Brain microvascular endothelial cell (primary cell): ENCODE results near the gene WNK1.

Experiments
- DNase-seq: peaks from one replicate; pipeline ENCODE4 v3.0.0-alpha.2; 2020
- H3K27ac ChIP-seq: fragments of 250-450 bp; sonication (Bioruptor Pico); 2 replicates; pipeline ENCODE4 v1.5.1; 2020; ENCODE audit warnings: mild to moderate bottlenecking, moderate library complexity
- H3K27me3 ChIP-seq: fragments of 250-450 bp; sonication (Bioruptor Pico); replicated peaks from 2 replicates; pipeline ENCODE4 v1.5.1; 2020; ENCODE audit warnings: mild to moderate bottlenecking
- H3K36me3 ChIP-seq: fragments of 250-450 bp; sonication (Bioruptor Pico); replicated peaks from 2 replicates; pipeline ENCODE4 v1.5.1; 2020; ENCODE audit warnings: mild to moderate bottlenecking
- H3K4me3 ChIP-seq: 2 replicates; pipeline ENCODE4 v1.5.1; 2011; ENCODE audit warnings: low read depth, mild to moderate bottlenecking, control low read depth, low read length, moderate library complexity
- in situ Hi-C: cut with HindIII; loops from 2 replicates; pipeline ENCODE4 v1.10.0; 2017; ENCODE audit warnings: low sequenced_read_pairs, low pct_ligation_motif_present
- TF ChIP-seq, protein P1 (sequence below): IDR thresholded peaks from 2 replicates; pipeline ENCODE4 v1.5.1; 2011; ENCODE audit warnings: low read depth, mild to moderate bottlenecking, moderate library complexity, low read length, control low read depth, inconsistent platforms; ENCODE audit errors: missing control alignments

Gene WNK1

DNA sequence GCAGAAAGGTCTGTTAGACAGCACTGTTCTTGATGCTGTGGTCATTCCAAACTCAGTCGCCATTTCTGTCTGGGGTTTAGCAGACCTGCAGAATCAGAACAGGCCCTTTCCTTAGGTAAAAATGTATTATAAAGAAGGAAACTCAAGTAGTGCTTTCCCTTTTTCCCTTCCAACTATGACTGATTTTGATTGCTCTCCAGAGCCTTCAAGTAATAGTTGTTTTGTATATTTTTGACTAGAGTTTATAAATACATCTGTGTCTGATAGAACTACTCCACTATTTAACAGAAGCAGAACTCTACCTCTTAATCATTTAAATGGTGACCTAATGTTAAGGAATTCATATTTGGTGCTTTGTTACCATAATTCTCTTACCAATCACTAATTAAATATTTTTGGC lies 74.0 kb downstream of the WNK1 start:
- DNase-seq = no peak
- in situ Hi-C loops = no loop called here
- H3K27me3 ChIP-seq = no peaks in the 10 kb centered on the region
- H3K4me3 ChIP-seq = no peak overlapping the region
- peaks cover 17% of the 10 kb centered on the region for H3K36me3 ChIP-seq
- TF ChIP-seq, protein P1, sequence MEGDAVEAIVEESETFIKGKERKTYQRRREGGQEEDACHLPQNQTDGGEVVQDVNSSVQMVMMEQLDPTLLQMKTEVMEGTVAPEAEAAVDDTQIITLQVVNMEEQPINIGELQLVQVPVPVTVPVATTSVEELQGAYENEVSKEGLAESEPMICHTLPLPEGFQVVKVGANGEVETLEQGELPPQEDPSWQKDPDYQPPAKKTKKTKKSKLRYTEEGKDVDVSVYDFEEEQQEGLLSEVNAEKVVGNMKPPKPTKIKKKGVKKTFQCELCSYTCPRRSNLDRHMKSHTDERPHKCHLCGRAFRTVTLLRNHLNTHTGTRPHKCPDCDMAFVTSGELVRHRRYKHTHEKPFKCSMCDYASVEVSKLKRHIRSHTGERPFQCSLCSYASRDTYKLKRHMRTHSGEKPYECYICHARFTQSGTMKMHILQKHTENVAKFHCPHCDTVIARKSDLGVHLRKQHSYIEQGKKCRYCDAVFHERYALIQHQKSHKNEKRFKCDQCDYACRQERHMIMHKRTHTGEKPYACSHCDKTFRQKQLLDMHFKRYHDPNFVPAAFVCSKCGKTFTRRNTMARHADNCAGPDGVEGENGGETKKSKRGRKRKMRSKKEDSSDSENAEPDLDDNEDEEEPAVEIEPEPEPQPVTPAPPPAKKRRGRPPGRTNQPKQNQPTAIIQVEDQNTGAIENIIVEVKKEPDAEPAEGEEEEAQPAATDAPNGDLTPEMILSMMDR = no peak
- no peak overlapping the region for H3K27ac ChIP-seq

DNA sequence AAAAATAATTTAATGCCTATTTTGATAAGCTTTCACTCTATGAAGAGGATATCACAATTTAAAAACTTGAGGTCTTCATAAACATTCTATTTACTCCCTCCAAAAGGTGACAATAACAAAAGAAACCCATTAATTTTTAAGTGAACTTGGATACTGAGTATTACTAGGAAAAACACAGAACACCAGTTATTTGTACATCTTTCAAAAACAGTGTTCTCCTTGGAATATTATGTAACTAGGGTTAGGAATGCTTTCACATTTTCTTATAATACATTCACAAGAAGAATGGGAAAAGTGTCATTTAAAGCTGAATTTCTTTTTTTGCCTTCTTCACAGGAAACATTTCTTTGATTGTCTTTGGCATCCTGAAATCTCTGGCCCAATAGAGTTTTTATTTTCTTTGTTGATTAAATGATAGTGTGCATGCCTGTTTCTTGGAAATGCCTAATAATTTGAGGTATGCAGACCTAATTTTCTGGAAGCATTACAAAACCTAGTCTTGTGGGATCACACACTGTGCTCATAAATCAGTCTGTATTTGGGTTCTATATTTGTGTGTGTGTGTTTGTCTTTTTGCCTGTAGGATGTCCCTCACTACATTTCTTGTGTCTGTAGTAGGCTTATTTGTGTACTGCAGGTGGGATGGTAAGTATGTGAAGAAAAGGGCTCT lies 76.5 kb downstream of the WNK1 start:
- TF ChIP-seq, protein P1 = no peak

DNA sequence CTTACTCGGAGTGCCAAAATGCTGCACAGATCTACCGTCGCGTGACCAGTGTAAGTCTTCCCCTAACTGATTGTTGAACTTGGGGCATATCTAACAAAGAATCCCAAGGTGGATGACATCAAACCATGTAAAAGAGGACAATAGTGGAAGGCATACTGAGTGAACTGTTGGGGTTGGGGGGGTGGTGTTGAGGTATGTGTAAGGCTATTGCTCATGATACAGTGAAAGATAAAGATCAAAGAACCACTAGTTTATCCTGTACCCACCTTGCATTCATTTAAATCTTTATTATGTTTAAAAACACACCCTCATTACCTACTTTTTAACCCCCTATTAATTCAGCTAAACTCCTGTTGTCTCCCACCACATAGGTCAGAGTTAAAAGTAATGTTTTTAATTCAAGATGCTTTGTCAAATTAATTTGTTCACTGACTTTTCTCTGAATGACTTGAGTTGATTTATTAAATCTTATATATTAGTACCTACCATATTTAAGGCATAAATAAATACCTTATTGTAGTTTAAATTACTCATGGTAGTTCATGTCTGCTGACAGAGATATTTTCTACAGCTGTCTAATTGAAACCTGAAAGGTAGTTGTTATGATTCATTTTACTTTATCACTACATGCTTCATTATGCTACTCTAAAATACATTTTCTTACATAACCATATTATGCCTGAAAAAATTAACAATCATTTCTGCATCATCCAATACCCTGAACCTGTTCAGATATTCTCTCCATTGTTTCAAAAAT lies 77.9 kb downstream of the WNK1 start:
- Histone ChIP-seq H3K36me3 (peaks cover 17% of the 10 kb centered on the region), H3K27me3 (no peaks in the 10 kb centered on the region), H3K4me3 (no peak overlapping the region), H3K27ac (no peak overlapping the region)
- TF ChIP-seq, protein P1 = no peak
- DNase-seq = no peak
- in situ Hi-C loops = no loop called here

More for the DNA sequence above, 76.5 kb downstream of the WNK1 start:
- in situ Hi-C loops = no loop called here
- no peak for DNase-seq
- Histone ChIP-seq H3K27me3 (no peaks in the 10 kb centered on the region), H3K27ac (no peak overlapping the region), H3K4me3 (no peak overlapping the region), H3K36me3 (peaks cover 17% of the 10 kb centered on the region)

DNA sequence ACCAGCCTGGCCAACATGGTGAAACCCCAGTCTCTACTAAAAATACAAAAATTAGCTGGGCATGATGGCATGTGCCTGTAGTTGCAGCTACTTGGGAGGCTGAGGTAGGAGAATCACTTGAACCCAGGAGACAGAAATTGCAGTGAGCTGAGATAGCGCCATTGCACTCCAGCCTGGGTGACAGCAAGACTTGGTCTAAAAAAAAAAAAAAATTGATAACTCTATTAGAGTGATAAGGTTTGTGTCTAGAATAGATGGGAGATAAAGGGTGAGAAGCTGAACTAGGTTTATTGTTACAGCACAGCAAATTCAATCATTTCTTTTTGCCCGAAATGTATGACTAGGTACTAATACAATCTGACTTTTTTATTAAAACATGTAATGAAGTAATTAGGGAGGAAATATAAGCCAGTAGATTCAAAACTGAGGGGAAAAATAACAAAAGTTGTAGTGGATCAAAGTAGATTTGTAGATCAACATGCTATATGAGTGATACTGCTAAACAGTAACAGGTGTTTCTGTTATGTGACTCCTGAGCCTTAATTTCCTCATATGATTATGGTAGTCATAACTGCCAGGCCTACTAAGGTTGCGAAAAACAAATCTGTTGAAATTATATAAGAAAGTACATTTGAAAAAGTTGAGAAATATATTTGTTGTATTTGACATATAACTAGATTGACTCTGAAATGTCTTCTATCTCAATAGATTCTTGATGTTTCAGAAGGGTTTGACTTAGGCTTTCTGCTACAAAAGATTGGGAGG lies 83.6 kb downstream of the WNK1 start:
- in situ Hi-C loops = no loop called here
- no peak for DNase-seq
- Histone ChIP-seq H3K27ac (no peak overlapping the region), H3K4me3 (no peak overlapping the region), H3K36me3 (no peaks in the 10 kb centered on the region), H3K27me3 (no peaks in the 10 kb centered on the region)
- TF ChIP-seq, protein P1 = no peak

DNA sequence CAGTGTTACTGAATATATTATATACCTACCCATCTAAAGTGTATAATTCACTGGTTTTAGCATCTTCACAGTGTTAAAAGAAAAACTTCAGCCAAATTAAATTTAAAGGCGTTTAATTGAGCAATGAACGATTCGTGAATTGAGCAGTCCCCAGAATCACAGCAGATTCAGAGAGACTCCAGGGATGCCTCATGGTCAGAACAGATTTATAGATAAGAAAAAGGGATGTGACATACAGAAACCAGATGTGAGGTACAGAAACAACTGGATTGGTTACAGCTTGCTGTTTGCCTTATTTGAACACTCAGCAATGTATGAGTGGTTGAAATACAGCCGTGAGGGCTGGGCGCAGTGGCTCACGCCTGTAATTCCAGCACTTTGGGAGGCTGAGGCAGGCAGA lies 84.6 kb downstream of the WNK1 start:
- TF ChIP-seq, protein P1 = no peak
- no peak overlapping the region for H3K4me3 ChIP-seq
- no peak for DNase-seq
- in situ Hi-C loops = no loop called here
- no peak overlapping the region for H3K27ac ChIP-seq
- no peaks in the 10 kb centered on the region for H3K36me3 ChIP-seq
- H3K27me3 ChIP-seq = no peaks in the 10 kb centered on the region
